H1 (cell line): ENCODE measurements around the gene PTPRD. TPM values are rescaled to one million over a fixed set of nuclear protein-coding genes. Genes with fewer than 3 reads are reported as not detected.
A peak's percentile ranks its signal among the peaks of the same experiment; 100 is the strongest.

ENCODE experiments used
- CTCF ChIA-PET: fragments of 300-600 bp; sonication (Branson Sonifier 250); formaldehyde crosslinking; loops from one replicate; lab custom pipeline; 2021; ENCODE audit not compliant: partially characterized antibody; lab: Charles Lee
- POLR2A ChIA-PET: fragments of 300-600 bp; sonication (Branson Sonifier 250); formaldehyde crosslinking; loops from one replicate; lab custom pipeline; 2021; ENCODE audit warnings: inconsistent platforms; ENCODE audit not compliant: partially characterized antibody; lab: Charles Lee
- DNase-seq, 2 experiments: peaks; one replicate each; pipeline versions ENCODE4 v3.0.0 to v3.0.0-alpha.2; 2010 to 2022; ENCODE audit warnings: low spot score in 2 of 2, low read depth in 1 of 2, mixed read lengths in 1 of 2
- FAIRE-seq: peaks from 2 replicates; lab custom pipeline; 2011; peaks lifted over from hg19 to GRCh38; lab: Jason Lieb, UNC
- H2AFZ ChIP-seq: 2 replicates; pipeline ENCODE4 v1.8.1; 2012; ENCODE audit warnings: low read length, inconsistent platforms
- H2AK5ac ChIP-seq: 2 replicates; pipeline ENCODE4 v1.6.1; 2013; ENCODE audit warnings: low read depth, low read length
- H2BK120ac ChIP-seq: replicated peaks from 2 replicates; pipeline ENCODE3; 2013; ENCODE audit warnings: low read depth, low read length, inconsistent platforms
- H2BK12ac ChIP-seq: 2 replicates; pipeline ENCODE4 v1.6.1; 2013; ENCODE audit warnings: low read depth, low read length
- H2BK15ac ChIP-seq: 2 replicates; pipeline ENCODE4 v1.6.1; 2013; ENCODE audit warnings: low read length
- H2BK20ac ChIP-seq: 2 replicates; pipeline ENCODE4 v1.6.1; 2013; ENCODE audit warnings: low read length
- H2BK5ac ChIP-seq: 2 replicates; pipeline ENCODE4 v1.6.1; 2013; ENCODE audit warnings: low read depth, low read length
- H3K14ac ChIP-seq: 2 replicates; pipeline ENCODE4 v1.6.1; 2013; ENCODE audit warnings: inconsistent platforms; ENCODE audit not compliant: insufficient read length
- H3K18ac ChIP-seq: 2 replicates; pipeline ENCODE4 v1.6.1; 2013; ENCODE audit warnings: low read length; ENCODE audit errors: extremely low read depth
- H3K23ac ChIP-seq: 2 replicates; pipeline ENCODE4 v1.6.1; 2013; ENCODE audit warnings: inconsistent platforms; ENCODE audit not compliant: insufficient read length
- H3K23me2 ChIP-seq: 2 replicates; pipeline ENCODE4 v1.6.1; 2013; ENCODE audit warnings: low read depth, low read length
- H3K27ac ChIP-seq: 2 replicates; pipeline ENCODE4 v1.6.1; 2011; ENCODE audit warnings: low read depth, low read length, inconsistent platforms
- H3K27me3 ChIP-seq, 4 experiments: replicated peaks in 1 of 4; 1 replicate in 1 of 4; 2 replicates in 3 of 4; pipeline versions ENCODE4 v1.6.1 to v1.8.1; 2011 to 2013; ENCODE audit warnings: low read length in 3 of 4, mild to moderate bottlenecking in 3 of 4, inconsistent platforms in 2 of 4, mixed read lengths in 2 of 4, moderate library complexity in 1 of 4; ENCODE audit not compliant: control insufficient read depth in 3 of 4, insufficient read depth in 3 of 4; ENCODE audit errors: extremely low read depth in 1 of 4
- H3K36me3 ChIP-seq, 4 experiments: 2 replicates each; pipeline versions ENCODE4 v1.6.1 to v1.8.1; 2011 to 2013; ENCODE audit warnings: mild to moderate bottlenecking in 4 of 4, low read length in 3 of 4, moderate library complexity in 2 of 4, control low read depth in 1 of 4, inconsistent platforms in 1 of 4; ENCODE audit not compliant: insufficient read depth in 4 of 4, control insufficient read depth in 2 of 4
- H3K4ac ChIP-seq: replicated peaks from 2 replicates; pipeline ENCODE3; 2013; ENCODE audit warnings: low read length, low read depth, mixed read lengths, inconsistent platforms; ENCODE audit not compliant: insufficient read length
- H3K4me1 ChIP-seq, 4 experiments: replicated peaks in 1 of 4; 1 replicate in 1 of 4; 2 replicates in 3 of 4; pipeline versions ENCODE4 v1.6.1 to v1.8.1; 2011 to 2013; ENCODE audit warnings: low read length in 3 of 4, inconsistent platforms in 2 of 4, mixed read lengths in 1 of 4; ENCODE audit not compliant: insufficient read depth in 4 of 4, control insufficient read depth in 3 of 4
- H3K4me2 ChIP-seq, 2 experiments: 2 replicates each; pipeline versions ENCODE4 v1.6.1 to v1.8.1; 2011 to 2013; ENCODE audit warnings: low read depth in 2 of 2, low read length in 2 of 2, control low read depth in 1 of 2, inconsistent platforms in 1 of 2, mild to moderate bottlenecking in 1 of 2; ENCODE audit not compliant: insufficient read depth in 1 of 2
- H3K4me3 ChIP-seq, 4 experiments: fragments of 200-600, 300-600 bp in 1 of 4; sonication (generic), shearing (Covaris generic), sonication (Bioruptor Twin) in 1 of 4; 2 replicates each; pipeline versions ENCODE4 v1.5.1 to v1.8.1; 2011 to 2016; ENCODE audit warnings: low read length in 4 of 4, low read depth in 3 of 4, control low read depth in 2 of 4, inconsistent platforms in 2 of 4, mild to moderate bottlenecking in 2 of 4, mixed read lengths in 1 of 4, moderate library complexity in 1 of 4; ENCODE audit not compliant: insufficient read depth in 2 of 4; ENCODE audit errors: extremely low read depth in 1 of 4
- H3K56ac ChIP-seq: replicated peaks from 2 replicates; pipeline ENCODE3; 2013; ENCODE audit warnings: low read depth, mild to moderate bottlenecking, mixed read lengths, low read length, inconsistent platforms; ENCODE audit not compliant: insufficient read length
- H3K79me1 ChIP-seq: 2 replicates; pipeline ENCODE4 v1.6.1; 2013; ENCODE audit warnings: low read depth, low read length, control low read depth
- H3K79me2 ChIP-seq, 2 experiments: 2 replicates each; pipeline versions ENCODE4 v1.6.1 to v1.8.1; 2012 to 2013; ENCODE audit warnings: low read length in 2 of 2, mild to moderate bottlenecking in 2 of 2, inconsistent platforms in 1 of 2; ENCODE audit not compliant: insufficient read depth in 2 of 2, control insufficient read depth in 1 of 2
- H3K9ac ChIP-seq, 4 experiments: replicated peaks in 1 of 4; 1 replicate in 1 of 4; 2 replicates in 3 of 4; pipeline versions ENCODE4 v1.6.1 to v1.8.1; 2011 to 2013; ENCODE audit warnings: low read depth in 3 of 4, low read length in 3 of 4, control low read depth in 2 of 4, mild to moderate bottlenecking in 2 of 4, moderate library complexity in 2 of 4, inconsistent platforms in 1 of 4; ENCODE audit errors: extremely low read depth in 1 of 4
- H3K9me3 ChIP-seq, 2 experiments: 2 replicates each; pipeline versions ENCODE4 v1.6.1 to v1.8.1; 2012 to 2013; ENCODE audit warnings: mild to moderate bottlenecking in 2 of 2, moderate library complexity in 2 of 2, control low read depth in 1 of 2, inconsistent platforms in 1 of 2, low read depth in 1 of 2, low read length in 1 of 2, mixed read lengths in 1 of 2; ENCODE audit not compliant: insufficient read depth in 2 of 2
- H4K20me1 ChIP-seq, 2 experiments: replicated peaks in 1 of 2; 2 replicates each; pipeline versions ENCODE3 to v1.8.1; 2011 to 2013; ENCODE audit warnings: inconsistent platforms in 2 of 2, low read length in 2 of 2, mild to moderate bottlenecking in 1 of 2; ENCODE audit not compliant: insufficient read depth in 2 of 2, control insufficient read depth in 1 of 2
- H4K5ac ChIP-seq: 2 replicates; pipeline ENCODE4 v1.6.1; 2013; ENCODE audit warnings: low read length, low read depth, mixed read lengths, inconsistent platforms; ENCODE audit not compliant: insufficient read length
- H4K8ac ChIP-seq: 2 replicates; pipeline ENCODE4 v1.8.0; 2013; ENCODE audit warnings: mild to moderate bottlenecking, moderate library complexity, low read length, inconsistent platforms; ENCODE audit not compliant: insufficient read depth; ENCODE audit errors: extremely low read depth
- H4K91ac ChIP-seq: replicated peaks from 2 replicates; pipeline ENCODE3; 2013; ENCODE audit warnings: low read length, mixed read lengths, inconsistent platforms; ENCODE audit not compliant: insufficient read length
- HDAC2 ChIP-seq, 2 experiments: fragments of 300-600 bp in 1 of 2; sonication (generic) in 1 of 2; IDR thresholded peaks; 2 replicates each; pipeline ENCODE4 v1.6.1; 2011 to 2012; ENCODE audit warnings: low read depth in 2 of 2, low read length in 2 of 2, mild to moderate bottlenecking in 2 of 2, moderate library complexity in 2 of 2, borderline replicate concordance in 1 of 2, inconsistent platforms in 1 of 2
- JUND ChIP-seq: IDR thresholded peaks from 2 replicates; pipeline ENCODE4 v1.6.1; 2011; ENCODE audit warnings: mild to moderate bottlenecking, improper control_type of control experiment, low read length
- POLR2A ChIP-seq, 2 experiments: IDR thresholded peaks; 1 replicate in 1 of 2; 2 replicates in 1 of 2; pipeline ENCODE4 v1.6.1; 2011; ENCODE audit warnings: low read depth in 2 of 2, low read length in 2 of 2, mild to moderate bottlenecking in 2 of 2; ENCODE audit errors: control extremely low read depth in 1 of 2
- WGBS, 2 experiments: shearing (Covaris generic) in 1 of 2; methylation state at CpG; one replicate each; pipeline versions ENCODE4 v1.1.6 to v1.1.7; 2013 to 2015; ENCODE audit warnings: low lambda C conversion rate in 2 of 2, mixed read lengths in 2 of 2, inconsistent platforms in 1 of 2, low coverage in 1 of 2, missing lambda C conversion rate in 1 of 2; ENCODE audit not compliant: insufficient replicate concordance in 2 of 2, insufficient coverage in 1 of 2, insufficient read length in 1 of 2; ENCODE audit errors: extremely low coverage in 1 of 2, missing lambda C conversion rate in 1 of 2; 5-methylcytosine and 5-hydroxymethylcytosine counted together
- polyA plus RNA-seq, 7 experiments: library from polyadenylated mRNA; depleted of rRNA in 3 of 7; stranded (reverse) in 5 of 7; unstranded in 2 of 7; fragments of >200 nt in 5 of 7; fragments of 200-250 nt in 2 of 7; gene quantifications; 1 replicate in 5 of 7; 2 replicates in 1 of 7; 4 replicates in 1 of 7; pipeline versions ENCODE4 v1.2.1 to v1.2.3, GENCODE V29; 2011 to 2013; ENCODE audit warnings: missing spikeins in 2 of 7, mixed read lengths in 2 of 7
- total RNA-seq: library from RNA; stranded (reverse); fragmentation: NEBNext Ultra II Directional; extraction: Animal tissue kit (Norgen Biotek cat#: 25700); gene quantifications from 2 replicates; pipeline ENCODE4 v1.2.1, GENCODE V29; 2021

Gene PTPRD
- total and polyA plus RNA-seq, 2 of the 8 experiments (the other 6 are each of a cell fraction or from before 2014, with no cell fraction given), result 17.2 to 77.0 TPM

DNA sequence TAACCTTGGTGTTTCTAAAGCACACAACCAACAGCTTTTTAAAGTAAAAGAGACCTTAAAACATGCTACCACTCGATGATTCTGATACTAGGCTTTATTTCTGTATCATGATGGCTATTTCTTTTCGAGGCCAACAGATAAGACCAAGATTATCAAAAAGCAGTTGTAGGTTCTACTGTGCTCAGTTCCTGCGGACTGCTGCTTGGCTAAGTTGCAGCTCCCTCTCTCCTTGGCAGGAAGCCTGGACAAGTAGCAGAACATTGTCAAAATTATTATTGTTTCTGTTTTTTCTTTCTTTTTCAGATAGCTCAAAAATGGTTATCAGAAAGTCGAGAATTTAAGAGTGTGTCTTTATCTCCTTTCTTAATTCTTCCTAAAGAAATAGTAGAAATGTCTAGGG, 607.6 kb downstream of the PTPRD start:
- CTCF ChIA-PET, result interaction anchor here (0.8 kb wide), 1 partner anchor 62 kb away, joined by 3 read pairs; no protein-coding TSS in a partner anchor
- POLR2A ChIA-PET, result interaction anchor here (1.0 kb wide), 1 partner anchor 8 kb away, joined by 3 read pairs; no protein-coding TSS in a partner anchor

More for the DNA sequence above, 607.6 kb downstream of the PTPRD start:
- no peak overlapping the region for H3K4me3 ChIP-seq
- H4K8ac ChIP-seq, result no peak overlapping the region
- no peak overlapping the region for H3K27ac ChIP-seq
- H3K18ac ChIP-seq, result no peak overlapping the region
- no peak overlapping the region for H2AK5ac ChIP-seq
- H3K14ac ChIP-seq, result no peak overlapping the region
- H4K20me1 ChIP-seq, result no peaks in the 10 kb centered on the region
- no peaks in the 10 kb centered on the region for H3K79me2 ChIP-seq
- TF ChIP-seq JUND (no peak), POLR2A (IDR thresholded peaks at IDR 0.05; ENCODE audit: control extremely low read depth in 1 of 2, low read depth in 2 of 2, low read length in 2 of 2) (no peak), HDAC2 (IDR thresholded peaks at IDR 0.05; ENCODE audit: borderline replicate concordance in 1 of 2, low read depth in 2 of 2, low read length in 2 of 2) (no peak)
- H4K5ac ChIP-seq, result no peak overlapping the region
- WGBS, 2 experiments, result 91% methylated on average over 4 of the region's 4 CpGs; no CpG with 5 or more reads in 1 of the 2 experiments
- DNase-seq (no peak), FAIRE-seq (no peak)
- H4K91ac ChIP-seq, result no peak overlapping the region
- no peaks in the 10 kb centered on the region for H3K36me3 ChIP-seq
- no peak overlapping the region for H3K9ac ChIP-seq
- H3K56ac ChIP-seq, result no peak overlapping the region
- H2BK5ac ChIP-seq, result no peak overlapping the region
- no peak overlapping the region for H3K4me2 ChIP-seq
- H3K27me3 ChIP-seq, result no peaks in the 10 kb centered on the region
- no peak overlapping the region for H2BK20ac ChIP-seq
- 0 out of 2 replicates have a peak overlapping the region, but pooled peaks have one; percentile 63 for H2AFZ ChIP-seq
- H3K23me2 ChIP-seq, result no peaks in the 10 kb centered on the region
- no peak overlapping the region for H2BK120ac ChIP-seq
- no peak overlapping the region for H2BK15ac ChIP-seq
- peaks cover 0 to 8% (median 5%) of the 10 kb centered on the region in 4 experiments; a peak in 5 of 7 replicates for H3K4me1 ChIP-seq
- H3K23ac ChIP-seq, result no peak overlapping the region
- H3K4ac ChIP-seq, result no peak overlapping the region
- H2BK12ac ChIP-seq, result no peak overlapping the region
- no peaks in the 10 kb centered on the region for H3K9me3 ChIP-seq
- no peaks in the 10 kb centered on the region for H3K79me1 ChIP-seq
